GM23248 (cell line): Measurements from ENCODE around the gene SOX6. TPM values are rescaled to one million over a fixed set of nuclear protein-coding genes. Genes with fewer than 3 reads are reported as not detected.

Experiments
- DNase-seq: peaks from one replicate; pipeline ENCODE4 v3.0.0-alpha.2; 2015
- H2AFZ ChIP-seq: fragments of 200-600 bp; sonication (generic); 2 replicates; pipeline ENCODE4 v1.6.1; 2016; ENCODE audit warnings: antibody characterized with exemption
- H3F3A ChIP-seq: fragments of 200-600 bp; sonication (generic); 2 replicates; pipeline ENCODE4 v1.6.1; 2016; ENCODE audit warnings: mild to moderate bottlenecking, antibody characterized with exemption, mixed run types; ENCODE audit not compliant: insufficient read depth
- H3K27ac ChIP-seq: fragments of 200-600 bp; sonication (generic); 2 replicates; pipeline ENCODE4 v1.5.1; 2016; ENCODE audit warnings: mild to moderate bottlenecking
- H3K27me3 ChIP-seq: fragments of 200-600 bp; sonication (generic); replicated peaks from 2 replicates; pipeline ENCODE4 v1.6.1; 2016; ENCODE audit warnings: mild to moderate bottlenecking; ENCODE audit not compliant: insufficient read depth
- H3K36me3 ChIP-seq: fragments of 200-600 bp; sonication (generic); 2 replicates; pipeline ENCODE4 v1.6.1; 2016; ENCODE audit warnings: low read depth, mild to moderate bottlenecking
- H3K4me1 ChIP-seq: fragments of 200-600 bp; sonication (generic); 2 replicates; pipeline ENCODE4 v1.6.1; 2016; ENCODE audit warnings: mild to moderate bottlenecking; ENCODE audit not compliant: insufficient read depth
- H3K4me2 ChIP-seq: fragments of 200-600 bp; sonication (generic); one replicate; pipeline ENCODE4 v1.6.1; 2016; ENCODE audit warnings: mild to moderate bottlenecking; ENCODE audit not compliant: unreplicated experiment
- H3K4me3 ChIP-seq: fragments of 200-600 bp; sonication (generic); 2 replicates; pipeline ENCODE4 v1.5.1; 2016; ENCODE audit warnings: mild to moderate bottlenecking
- H3K79me2 ChIP-seq: fragments of 200-600 bp; sonication (generic); 2 replicates; pipeline ENCODE4 v1.6.1; 2016; ENCODE audit warnings: mild to moderate bottlenecking; ENCODE audit not compliant: insufficient read depth
- H3K9ac ChIP-seq: fragments of 200-600 bp; sonication (generic); 2 replicates; pipeline ENCODE4 v1.6.1; 2016; ENCODE audit warnings: mild to moderate bottlenecking
- H3K9me2 ChIP-seq: fragments of 200-600 bp; sonication (generic); 2 replicates; pipeline ENCODE4 v1.6.1; 2016; ENCODE audit warnings: mixed run types, mild to moderate bottlenecking, moderate library complexity; ENCODE audit not compliant: insufficient read depth
- H3K9me3 ChIP-seq: fragments of 200-600 bp; sonication (generic); one replicate; pipeline ENCODE4 v1.6.1; 2017; ENCODE audit warnings: low read depth
- H4K20me1 ChIP-seq: fragments of 200-600 bp; sonication (generic); 2 replicates; pipeline ENCODE4 v1.6.0; 2016; ENCODE audit not compliant: insufficient read depth
- EZH2 ChIP-seq: fragments of 200-600 bp; sonication (generic); IDR thresholded peaks from 2 replicates; pipeline ENCODE4 v1.6.1; 2018; ENCODE audit warnings: antibody characterized with exemption, mild to moderate bottlenecking; ENCODE audit not compliant: insufficient read depth, poor library complexity, severe bottlenecking
- EZH2phosphoT487 ChIP-seq: fragments of 200-600 bp; sonication (generic); IDR thresholded peaks from 2 replicates; pipeline ENCODE4 v1.6.1; 2018; ENCODE audit warnings: antibody characterized with exemption, moderate library complexity, mild to moderate bottlenecking, low read depth; ENCODE audit not compliant: insufficient read depth
- WGBS, 2 experiments: methylation state at CpG; one replicate each; pipeline ENCODE4 v1.1.6; 2015 to 2017; ENCODE audit warnings: low lambda C conversion rate in 2 of 2, low coverage in 1 of 2; ENCODE audit errors: missing lambda C conversion rate in 2 of 2; 5-methylcytosine and 5-hydroxymethylcytosine counted together
- in situ Hi-C: fragments of 300-500 bp; cut with MboI; formaldehyde crosslinking; loops from 2 replicates; pipeline ENCODE4 v1.15.0; 2020
- polyA plus RNA-seq: library from polyadenylated mRNA; unstranded; fragments of >200 nt; fragmentation: Nextera tagmentation; extraction: Ambion mirVana; gene quantifications from 2 replicates; pipeline ENCODE4 v1.2.1, GENCODE V29; 2016
- total RNA-seq: library from RNA; depleted of rRNA; stranded (reverse); fragments of >200 nt; shearing (Covaris generic); gene quantifications from 2 replicates; pipeline ENCODE4 v1.2.3, GENCODE V29; 2014

SOX6 gene
- total and polyA plus RNA-seq, 2 experiments from 2014 or later = under 0.01 to 0.49 TPM

- H3K4me1 ChIP-seq = no peaks in the 10 kb centered on the region
- no peaks in the 10 kb centered on the region for H3K9me2 ChIP-seq
- H3K4me2 ChIP-seq = no peak overlapping the region
- H3K9me3 ChIP-seq = no peaks in the 10 kb centered on the region
- TF ChIP-seq EZH2phosphoT487 = no peak
- no peak for TF ChIP-seq EZH2
- H2AFZ ChIP-seq = no peak overlapping the region
- no peak for DNase-seq
- no peak overlapping the region for H3K27ac ChIP-seq
- H3K9ac ChIP-seq = no peak overlapping the region
- no peaks in the 10 kb centered on the region for H3K36me3 ChIP-seq
- in situ Hi-C loops = no loop called here
- WGBS, 2 experiments = 6 to 8% methylated on average over 2 of the region's 2 CpGs
- no peaks in the 10 kb centered on the region for H4K20me1 ChIP-seq
- no peaks in the 10 kb centered on the region for H3K27me3 ChIP-seq
- no peaks in the 10 kb centered on the region for H3F3A ChIP-seq
- H3K4me3 ChIP-seq = no peak overlapping the region
- no peaks in the 10 kb centered on the region for H3K79me2 ChIP-seq
These were observed 35.2 kb downstream of the SOX6 start for GRCh38 chr11:16321148-16321547.

- H4K20me1 ChIP-seq = no peaks in the 10 kb centered on the region
- in situ Hi-C loops = no loop called here
- no peak overlapping the region for H3K4me2 ChIP-seq
- H3K9me2 ChIP-seq = no peaks in the 10 kb centered on the region
- H3K27me3 ChIP-seq = no peaks in the 10 kb centered on the region
- H3F3A ChIP-seq = no peaks in the 10 kb centered on the region
- H3K4me3 ChIP-seq = no peak overlapping the region
- H3K4me1 ChIP-seq = no peaks in the 10 kb centered on the region
- no peak overlapping the region for H2AFZ ChIP-seq
- no peak for DNase-seq
- no peaks in the 10 kb centered on the region for H3K9me3 ChIP-seq
- no peak overlapping the region for H3K9ac ChIP-seq
- 43 to 51% methylated on average over 9 of the region's 9 CpGs for WGBS, 2 experiments
- no peaks in the 10 kb centered on the region for H3K36me3 ChIP-seq
- TF ChIP-seq EZH2 (no peak), EZH2phosphoT487 (no peak)
- no peak overlapping the region for H3K27ac ChIP-seq
- H3K79me2 ChIP-seq = no peaks in the 10 kb centered on the region
These were observed 38.0 kb downstream of the SOX6 start for GRCh38 chr11:16318320-16318719.

GRCh38 chr11:16317712-16318111, 38.6 kb downstream of the SOX6 start:
- Histone ChIP-seq H3K9me2 (no peaks in the 10 kb centered on the region), H2AFZ (no peak overlapping the region), H3K79me2 (no peaks in the 10 kb centered on the region), H3K9ac (no peak overlapping the region), H3K36me3 (no peaks in the 10 kb centered on the region), H3K9me3 (no peaks in the 10 kb centered on the region), H3K27me3 (no peaks in the 10 kb centered on the region), H3K4me1 (no peaks in the 10 kb centered on the region), H3F3A (no peaks in the 10 kb centered on the region), H3K4me3 (no peak overlapping the region), H3K4me2 (no peak overlapping the region), H3K27ac (no peak overlapping the region), H4K20me1 (no peaks in the 10 kb centered on the region)
- 37 to 43% methylated on average over 1 of the region's 1 CpG for WGBS, 2 experiments
- in situ Hi-C loops = no loop called here
- DNase-seq = no peak
- no peak for TF ChIP-seq EZH2phosphoT487
- no peak for TF ChIP-seq EZH2

GRCh38 chr11:16313846-16314245, 42.5 kb downstream of the SOX6 start:
- Histone ChIP-seq H3K4me2 (no peak overlapping the region), H3K4me3 (no peak overlapping the region), H3K4me1 (no peaks in the 10 kb centered on the region), H3K9me3 (no peaks in the 10 kb centered on the region), H3K9ac (no peak overlapping the region), H3F3A (no peaks in the 10 kb centered on the region), H3K27ac (no peak overlapping the region), H3K27me3 (no peaks in the 10 kb centered on the region), H2AFZ (no peak overlapping the region), H4K20me1 (no peaks in the 10 kb centered on the region), H3K36me3 (no peaks in the 10 kb centered on the region), H3K9me2 (no peaks in the 10 kb centered on the region), H3K79me2 (no peaks in the 10 kb centered on the region)
- TF ChIP-seq EZH2phosphoT487 (no peak), EZH2 (no peak)
- WGBS, 2 experiments = 0 to 6% methylated on average over 1 of the region's 1 CpG
- in situ Hi-C loops = no loop called here
- DNase-seq = no peak

GRCh38 chr11:16312233-16312765, 44.0 kb downstream of the SOX6 start:
- Histone ChIP-seq H4K20me1 (no peaks in the 10 kb centered on the region), H3K9ac (no peak overlapping the region), H3K27me3 (no peaks in the 10 kb centered on the region), H3K4me1 (no peaks in the 10 kb centered on the region), H3K27ac (no peak overlapping the region), H3K36me3 (no peaks in the 10 kb centered on the region), H3K9me2 (no peaks in the 10 kb centered on the region), H2AFZ (no peak overlapping the region), H3K9me3 (no peaks in the 10 kb centered on the region), H3K4me3 (no peak overlapping the region), H3F3A (no peaks in the 10 kb centered on the region), H3K4me2 (no peak overlapping the region), H3K79me2 (no peaks in the 10 kb centered on the region)
- no peak for DNase-seq
- WGBS, 2 experiments = 49 to 54% methylated on average over 3 of the region's 3 CpGs
- TF ChIP-seq EZH2 = no peak
- TF ChIP-seq EZH2phosphoT487 = no peak
- in situ Hi-C loops = no loop called here
